ENCODE measurements around the gene C12orf76.
"Not testable (repeated sequence)": the region's sequence is repeated elsewhere in the genome, so short reads cannot be mapped to it uniquely, and the experiment has no call there.

The C12orf76 gene

GRCh38 chr12:110020956-110021355, 27.4 kb downstream of the C12orf76 start:
- DNase-seq = no peak

- DNase-seq = no peak
These were observed 33.2 kb downstream of the C12orf76 start for GRCh38 chr12:110015132-110015531.

- no peak for DNase-seq
These were observed 35.7 kb downstream of the C12orf76 start for GRCh38 chr12:110012659-110013058.

GRCh38 chr12:110012137-110012536, 36.2 kb downstream of the C12orf76 start:
- DNase-seq = no peak

GRCh38 chr12:110010853-110011723, 37.2 kb downstream of the C12orf76 start:
- no peak for DNase-seq

GRCh38 chr12:110008681-110009398, 39.5 kb downstream of the C12orf76 start:
- DNase-seq = not testable (repeated sequence)

- DNase-seq = no peak
These were observed 40.4 kb downstream of the C12orf76 start for GRCh38 chr12:110007881-110008280.

GRCh38 chr12:110006115-110006514, 42.2 kb downstream of the C12orf76 start:
- DNase-seq = no peak

GRCh38 chr12:110005319-110005973, 42.9 kb downstream of the C12orf76 start:
- DNase-seq = no peak

GRCh38 chr12:110004598-110004997, 43.7 kb downstream of the C12orf76 start:
- DNase-seq = no peak

GRCh38 chr12:110002676-110003515, 45.4 kb downstream of the C12orf76 start:
- DNase-seq = no peak

- DNase-seq = no peak
These were observed 46.7 kb downstream of the C12orf76 start for GRCh38 chr12:110001596-110001995.

GRCh38 chr12:109999983-110000505, 48.3 kb downstream of the C12orf76 start:
- no peak for DNase-seq

- no peak for DNase-seq
These were observed 48.7 kb downstream of the C12orf76 start for GRCh38 chr12:109999649-109999971.

GRCh38 chr12:109998904-109999648, 49.2 kb downstream of the C12orf76 start, which contains the start of gene ANKRD13A:
TSS of gene ANKRD13A (plus strand) at chr12:109999430. CDS start at chr12:109999689, 259 bp downstream.
- DNase-seq = peak; percentile 79

- no peak for DNase-seq
These were observed 50.0 kb downstream of the C12orf76 start for GRCh38 chr12:109998241-109998903.

- DNase-seq = no peak
These were observed 50.9 kb downstream of the C12orf76 start for GRCh38 chr12:109997393-109997792.

GRCh38 chr12:109996483-109996853, 51.9 kb downstream of the C12orf76 start:
- no peak for DNase-seq

- peak; percentile 84 for DNase-seq
These were observed 52.4 kb downstream of the C12orf76 start, which contains the start of gene GIT2 for GRCh38 chr12:109995686-109996482. TSS of gene GIT2 (minus strand) at chr12:109996368. CDS start at chr12:109996224, 144 bp downstream.

- DNase-seq = no peak
These were observed 53.0 kb downstream of the C12orf76 start for GRCh38 chr12:109995361-109995685.

Data from DMS 273 treated with DMSO at 0.1 percent for 48 hours (cell line).